HepG2 (cell line): ENCODE data around the gene GRM4. TPM values are rescaled to one million over a fixed set of nuclear protein-coding genes. Genes with fewer than 3 reads are reported as not detected.

ENCODE experiments used
- ATAC-seq: fragments of 200-7000 bp; cut with Tn5 transposase; 3 replicates; pipeline ENCODE4 v1.9.1; 2020; ENCODE audit warnings: mild to moderate bottlenecking, moderate library complexity
- BruUV-seq: library from RNA; stranded (reverse); fragments of 400-500 nt; replicated peaks from 2 replicates; lab custom pipeline; 2021; lab: Mats Ljungman, UMichigan
- CTCF ChIA-PET: fragments of 300-600 bp; formaldehyde crosslinking; extraction: SDS; loops from one replicate; lab custom pipeline; 2021; ENCODE audit warnings: low total read pairs, inconsistent platforms, low intra/inter-chr PET ratio; lab: Yijun Ruan, JAX
- POLR2A ChIA-PET: fragments of 350-600 bp; sonication (Branson Sonifier 250); formaldehyde crosslinking; loops from one replicate; lab custom pipeline; 2020; ENCODE audit warnings: antibody characterized with exemption, inconsistent platforms; lab: Yijun Ruan, JAX
- DNase-seq: peaks from one replicate; pipeline ENCODE4 v3.0.0-alpha.2; 2015; ENCODE audit warnings: low spot score
- FAIRE-seq: peaks from 3 replicates; lab custom pipeline; 2011; peaks lifted over from hg19 to GRCh38; lab: Jason Lieb, UNC
- H2AFZ ChIP-seq: one replicate; pipeline ENCODE4 v1.6.1; 2011; ENCODE audit warnings: low read length, inconsistent platforms
- H3K27ac ChIP-seq: fragments of 300-600 bp; 3 replicates; pipeline ENCODE4 v1.8.0; 2011; ENCODE audit warnings: mixed run types, mild to moderate bottlenecking, mixed read lengths, low read length, inconsistent platforms; ENCODE audit not compliant: insufficient read depth; ENCODE audit errors: extremely low read length
- H3K27me3 ChIP-seq, 2 experiments: fragments of 200-600 bp in 1 of 2; 2 replicates in 1 of 2; 3 replicates in 1 of 2; pipeline versions ENCODE4 v1.6.0 to v1.8.0; 2011; ENCODE audit warnings: low read length in 2 of 2, mild to moderate bottlenecking in 2 of 2, moderate library complexity in 2 of 2, inconsistent platforms in 1 of 2; ENCODE audit not compliant: insufficient read depth in 2 of 2, control insufficient read depth in 1 of 2
- H3K36me3 ChIP-seq, 2 experiments: fragments of 200-600 bp in 1 of 2; replicated peaks in 1 of 2; 2 replicates in 1 of 2; 3 replicates in 1 of 2; pipeline versions ENCODE4 v1.5.1 to v1.8.0; 2011; ENCODE audit warnings: low read length in 2 of 2, inconsistent platforms in 1 of 2; ENCODE audit not compliant: insufficient read depth in 2 of 2, control insufficient read depth in 1 of 2
- H3K4me1 ChIP-seq: 2 replicates; pipeline ENCODE4 v1.5.1; 2012; ENCODE audit warnings: low read length, inconsistent platforms; ENCODE audit not compliant: insufficient read depth
- H3K4me2 ChIP-seq: 2 replicates; pipeline ENCODE4 v1.6.0; 2011; ENCODE audit warnings: low read depth, low read length, inconsistent platforms
- H3K4me3 ChIP-seq, 3 experiments: fragments of 200-600 bp in 1 of 3; sonication (generic), shearing (Covaris generic) in 1 of 3; replicated peaks in 1 of 3; 2 replicates each; pipeline ENCODE4 v1.5.1; 2011 to 2016; ENCODE audit warnings: low read length in 3 of 3, inconsistent platforms in 2 of 3, low read depth in 2 of 3, mild to moderate bottlenecking in 2 of 3, control low read depth in 1 of 3, mixed read lengths in 1 of 3; ENCODE audit not compliant: insufficient read depth in 1 of 3
- H3K79me2 ChIP-seq: one replicate; pipeline ENCODE4 v1.6.1; 2011; ENCODE audit warnings: low read length, inconsistent platforms; ENCODE audit not compliant: insufficient read depth
- H3K9ac ChIP-seq: 2 replicates; pipeline ENCODE4 v1.6.0; 2011; ENCODE audit warnings: mild to moderate bottlenecking, low read depth, low read length, inconsistent platforms; ENCODE audit not compliant: insufficient read depth
- H3K9me3 ChIP-seq: 2 replicates; pipeline ENCODE4 v1.5.1; 2012; ENCODE audit warnings: mild to moderate bottlenecking, low read length
- H4K20me1 ChIP-seq: 2 replicates; pipeline ENCODE4 v1.6.0; 2011; ENCODE audit warnings: inconsistent platforms, mild to moderate bottlenecking, low read length, moderate library complexity; ENCODE audit not compliant: insufficient read depth
- FOXK2 ChIP-seq: fragments of 450-650 bp; IDR thresholded peaks from 2 replicates; pipeline ENCODE4 v1.6.1; 2016
- GZF1 ChIP-seq: sonication (generic); formaldehyde crosslinking; IDR thresholded peaks from 2 replicates; pipeline ENCODE4 v1.5.1; 2020; ENCODE audit warnings: mild to moderate bottlenecking, missing genetic modification reagents
- HNRNPH1 ChIP-seq: fragments of 200-400 bp; formaldehyde crosslinking; optimal IDR thresholded peaks from 2 replicates; pipeline ENCODE3; 2017; ENCODE audit warnings: mild to moderate bottlenecking, low read depth, low read length
- KLF6 ChIP-seq: IDR thresholded peaks from 2 replicates; pipeline ENCODE4 v1.8.0; 2016; ENCODE audit warnings: missing biosample characterization, missing genetic modification reagents
- NCOA1 ChIP-seq: sonication (generic); formaldehyde crosslinking; IDR thresholded peaks from 2 replicates; pipeline ENCODE4 v1.9.0; 2021; ENCODE audit warnings: missing genetic modification reagents
- PAF1 ChIP-seq: IDR thresholded peaks from 2 replicates; pipeline ENCODE4 v1.6.1; 2016; ENCODE audit warnings: missing genetic modification reagents, missing compliant biosample characterization
- YEATS2 ChIP-seq: sonication (generic); formaldehyde crosslinking; IDR thresholded peaks from 2 replicates; pipeline ENCODE4 v1.4.0; 2020; ENCODE audit warnings: missing genetic modification reagents, borderline replicate concordance
- ZBTB38 ChIP-seq: sonication (generic); formaldehyde crosslinking; IDR thresholded peaks from 2 replicates; pipeline ENCODE4 v1.5.1; 2020; ENCODE audit warnings: mild to moderate bottlenecking, missing genetic modification reagents
- ZNF101 ChIP-seq: sonication (generic); formaldehyde crosslinking; IDR thresholded peaks from 2 replicates; pipeline ENCODE4 v1.4.0; 2020; ENCODE audit warnings: mild to moderate bottlenecking, low read depth, missing genetic modification reagents, borderline replicate concordance
- ZNF264 ChIP-seq: sonication (generic); formaldehyde crosslinking; IDR thresholded peaks from 2 replicates; pipeline ENCODE4 v1.4.0; 2020; ENCODE audit warnings: missing genetic modification reagents
- ZNF280D ChIP-seq: sonication (generic); formaldehyde crosslinking; IDR thresholded peaks from 2 replicates; pipeline ENCODE4 v1.5.1; 2020; ENCODE audit warnings: mild to moderate bottlenecking, missing genetic modification reagents
- ZNF318 ChIP-seq: sonication (generic); formaldehyde crosslinking; IDR thresholded peaks from 2 replicates; pipeline ENCODE4 v1.4.0; 2020; ENCODE audit warnings: mild to moderate bottlenecking, missing genetic modification reagents
- ZNF451 ChIP-seq: sonication (generic); formaldehyde crosslinking; IDR thresholded peaks from 2 replicates; pipeline ENCODE4 v1.5.0; 2020; ENCODE audit warnings: mild to moderate bottlenecking, missing genetic modification reagents
- ZNF879 ChIP-seq: sonication (generic); formaldehyde crosslinking; IDR thresholded peaks from 2 replicates; pipeline ENCODE4 v1.8.1; 2023; ENCODE audit warnings: missing genetic modification reagents
- WGBS: methylation state at CpG from one replicate; pipeline ENCODE4 v1.1.6; 2017; ENCODE audit warnings: low lambda C conversion rate; 5-methylcytosine and 5-hydroxymethylcytosine counted together
- in situ Hi-C: cut with HindIII; loops from 2 replicates; pipeline ENCODE4 v1.10.0; 2017; ENCODE audit warnings: low pct_unique_long_range_greater_than_20kb; ENCODE audit not compliant: extremely low pct_ligation_motif_present
- intact Hi-C: fragments of 100-400 bp; cut with micrococcal nuclease; formaldehyde crosslinking; loops from one replicate; pipeline ENCODE4 v1.10.0; 2022; ENCODE audit not compliant: unreplicated experiment
- polyA plus RNA-seq, 8 experiments: library from polyadenylated mRNA; depleted of rRNA in 3 of 8; stranded (reverse) in 7 of 8; unstranded in 1 of 8; fragments of >200 nt; fragmentation: Illumina TruSeq in 4 of 8; extraction: Trizol in 4 of 8; gene quantifications; 2 replicates each; pipeline versions ENCODE4 v1.2.1 to v1.2.3, GENCODE V29; 2011 to 2016; ENCODE audit warnings: low read depth in 4 of 8, missing spikeins in 1 of 8, mixed read lengths in 1 of 8; ENCODE audit not compliant: insufficient read depth in 1 of 8
- total RNA-seq, 5 experiments: library from RNA; depleted of rRNA; stranded (reverse); fragments of >200 nt; fragmentation: Illumina TruSeq; extraction: Trizol; gene quantifications; 2 replicates each; pipeline ENCODE4 v1.2.3, GENCODE V29; 2016; ENCODE audit warnings: low read depth in 1 of 5

Gene GRM4
- total and polyA plus RNA-seq, 2 of the 13 experiments (the other 11 are each of a cell fraction or from before 2014, with no cell fraction given), result not detected

GRCh38 chr6:34075906-34076305 lies 70.0 kb downstream of the GRM4 start:
- in situ Hi-C loops, result no loop called here
- Histone ChIP-seq H3K9me3 (peaks cover 18% of the 10 kb centered on the region), H3K4me3 (no peak overlapping the region), H3K4me2 (no peak overlapping the region), H3K27ac (no peak overlapping the region), H2AFZ (no peak overlapping the region), H4K20me1 (peaks cover 5% of the 10 kb centered on the region; the same call in 1 of the 2 replicates), H3K36me3 (no peaks in the 10 kb centered on the region), H3K9ac (no peak overlapping the region), H3K79me2 (no peaks in the 10 kb centered on the region), H3K4me1 (no peaks in the 10 kb centered on the region), H3K27me3 (peaks cover 5 to 50% of the 10 kb centered on the region in 2 experiments; a peak in 4 of 5 replicates)
- no peak for TF ChIP-seq KLF6 (CRISPR knock-in tag)
- no peak for TF ChIP-seq ZNF101 (CRISPR knock-in tag)
- no peak for TF ChIP-seq YEATS2
- no peak for TF ChIP-seq ZBTB38
- TF ChIP-seq ZNF318 (CRISPR knock-in tag), result no peak
- TF ChIP-seq PAF1 (CRISPR knock-in tag), result no peak
- no peak for TF ChIP-seq GZF1 (CRISPR knock-in tag)
- TF ChIP-seq HNRNPH1, result no peak
- no peak for TF ChIP-seq ZNF280D (CRISPR knock-in tag)
- TF ChIP-seq NCOA1 (CRISPR knock-in tag), result no peak
- no peak for TF ChIP-seq ZNF451 (CRISPR knock-in tag)
- TF ChIP-seq FOXK2, result no peak
- TF ChIP-seq ZNF264, result no peak
- TF ChIP-seq ZNF879 (CRISPR knock-in tag), result no peak
- no peak for ATAC-seq
- POLR2A ChIA-PET, result no interaction called here
- intact Hi-C loops, result no loop called here
- DNase-seq, result no peak
- CTCF ChIA-PET, result no interaction called here
- FAIRE-seq, result no peak
- BruUV-seq, result no TSS peak
- WGBS, result 12% methylated on average over 6 of the region's 6 CpGs
